Right renal pelvis (tissue), 4 donors: Measurements from ENCODE around the gene RADIL. TPM values are rescaled to one million over a fixed set of nuclear protein-coding genes. Genes with fewer than 3 reads are reported as not detected.

ENCODE experiments used
- DNase-seq, 4 donors: peaks; one replicate each; pipeline ENCODE4 v3.0.0-alpha.2; 2013; ENCODE audit warnings: low read depth in 4 of 4, low spot score in 3 of 4, missing footprints in 1 of 4
- polyA plus RNA-seq, 4 donors: library from polyadenylated mRNA; unstranded; fragments of 120-200 nt; gene quantifications; one replicate each; pipeline ENCODE4 v1.2.1, GENCODE V29; 2013; ENCODE audit not compliant: insufficient read length in 4 of 4

RADIL gene
- polyA plus RNA-seq, 4 donors = 1.3 to 2.9 (median 2.3) TPM

DNA sequence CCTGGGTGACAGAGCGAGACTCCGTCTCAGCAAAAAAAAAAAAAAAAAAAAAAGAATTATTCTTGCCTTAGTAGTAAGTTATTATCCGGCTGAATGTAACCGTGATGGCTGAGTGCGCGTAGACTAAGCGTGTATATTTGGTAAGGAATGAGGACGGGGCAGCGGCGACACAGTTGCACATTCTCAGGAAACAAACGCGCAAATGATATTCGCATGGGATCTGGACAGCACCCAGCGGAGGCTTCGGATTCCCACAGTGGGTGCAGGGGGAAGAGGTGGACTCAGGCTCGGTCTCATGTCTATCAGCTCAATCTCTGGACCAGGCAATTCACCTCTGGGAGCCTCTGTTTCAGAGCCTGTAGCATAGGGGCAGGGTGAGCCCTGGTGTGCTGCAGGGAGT is 50.8 kb downstream of the RADIL start:
- DNase-seq = no peak

DNA sequence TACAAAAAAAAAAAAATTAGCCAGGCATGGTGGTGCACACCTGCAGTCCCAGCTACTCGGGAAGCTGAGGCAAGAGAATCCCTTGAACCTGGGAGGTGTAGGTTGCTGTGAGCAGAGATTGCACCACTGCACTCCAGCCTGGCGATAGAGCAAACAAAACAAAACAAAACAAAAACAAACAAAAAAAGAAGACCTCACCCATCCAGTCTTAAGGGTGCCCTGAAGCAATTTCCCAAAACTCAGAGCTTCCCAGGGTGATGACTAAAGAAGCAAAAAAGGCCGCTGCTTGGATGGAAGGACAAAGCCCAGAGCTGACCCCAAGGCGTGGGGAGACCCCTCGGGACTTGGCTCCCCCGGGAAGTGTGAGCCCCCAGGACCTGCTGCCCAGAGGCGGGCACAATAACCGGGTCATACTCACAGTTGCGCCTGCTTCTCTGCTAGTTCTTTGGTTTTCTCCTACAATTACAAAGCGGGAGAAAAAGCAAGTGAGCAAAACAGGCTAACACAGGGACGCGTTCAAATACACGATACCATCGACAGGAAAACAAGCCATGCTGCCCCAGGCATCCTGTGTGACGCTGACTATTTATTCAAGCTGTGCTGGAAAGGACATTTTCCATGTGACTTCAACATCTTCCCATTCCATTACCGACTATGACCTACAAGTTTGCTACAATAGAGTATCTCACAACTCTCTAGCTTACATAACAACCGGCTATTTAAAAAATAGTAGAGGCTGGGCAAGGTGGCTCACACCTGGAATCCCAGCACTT is 51.6 kb downstream of the RADIL start:
- no peak for DNase-seq

DNA sequence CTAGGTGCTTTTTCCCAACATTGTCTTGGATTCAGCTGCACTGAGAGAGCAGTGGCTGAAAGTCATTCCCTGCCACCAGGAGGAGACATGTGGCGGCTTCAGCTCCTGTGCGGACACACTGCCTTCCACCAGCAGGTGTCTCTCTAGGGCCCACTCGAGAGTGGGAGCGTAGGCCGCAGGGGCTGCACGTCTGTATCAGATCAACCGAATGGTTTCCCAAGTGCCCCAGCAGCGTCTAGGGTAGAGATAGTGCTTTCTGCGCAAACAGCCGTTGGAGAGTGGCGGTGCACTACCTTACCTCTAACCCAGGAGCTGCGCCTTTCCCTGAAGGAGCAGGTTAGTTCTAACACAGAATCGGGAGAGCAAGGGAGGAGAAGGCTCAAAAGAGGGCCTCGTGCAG is 53.3 kb downstream of the RADIL start:
- peak in 2 of 4 donors; percentile 68 to 75 for DNase-seq

DNA sequence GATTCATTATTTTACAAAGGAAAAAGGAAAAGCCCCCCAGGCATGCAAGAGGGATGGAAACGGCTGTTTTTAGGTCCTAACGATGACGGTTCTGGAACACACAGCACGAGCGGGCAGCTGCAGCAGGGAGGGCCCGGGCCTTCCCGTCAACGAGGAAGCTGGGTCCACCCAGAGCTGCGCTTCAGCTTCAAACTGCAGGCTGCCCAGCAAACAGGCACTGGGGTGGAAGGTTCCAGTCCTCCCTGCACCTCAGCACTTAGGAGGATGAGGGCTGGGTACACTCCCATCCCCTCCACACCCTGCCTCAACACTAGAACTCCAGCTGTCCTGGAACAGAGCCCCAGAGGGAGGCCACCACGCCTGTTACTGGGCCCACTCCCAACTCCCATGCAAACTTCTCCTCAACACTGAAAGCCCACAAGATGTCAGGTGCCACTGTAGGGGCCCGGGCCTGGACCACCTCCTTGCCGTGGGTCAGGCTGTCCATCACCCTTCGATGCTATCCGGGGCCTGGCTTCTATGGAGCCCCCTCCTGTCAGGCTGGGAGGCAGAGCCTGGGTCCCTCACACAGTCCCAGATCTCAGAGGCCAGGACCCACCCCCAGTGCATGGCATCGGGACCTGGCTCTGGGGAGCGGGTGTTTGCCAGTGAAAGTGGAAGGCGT is 54.7 kb downstream of the RADIL start:
- no peak for DNase-seq

DNA sequence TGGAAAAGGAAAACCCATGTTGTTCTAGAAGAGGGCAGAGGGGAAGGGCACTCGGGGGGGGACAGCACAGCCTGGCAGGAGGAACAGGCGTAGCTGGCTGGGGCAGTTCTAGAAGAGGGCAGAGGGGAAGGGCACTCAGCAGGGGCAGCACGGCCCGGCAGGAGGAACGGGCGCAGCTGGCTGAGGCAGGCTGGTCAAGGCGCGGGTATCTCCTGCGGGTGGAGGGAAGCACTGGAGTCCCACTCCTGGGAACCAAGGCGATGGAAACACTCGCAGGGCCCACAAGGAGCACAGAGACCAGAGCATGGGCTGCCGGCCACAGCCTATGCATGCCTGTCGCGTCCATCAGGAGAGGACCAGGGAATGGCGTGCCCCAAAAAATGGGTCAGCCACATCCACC is 58.4 kb downstream of the RADIL start:
- no peak for DNase-seq

DNA sequence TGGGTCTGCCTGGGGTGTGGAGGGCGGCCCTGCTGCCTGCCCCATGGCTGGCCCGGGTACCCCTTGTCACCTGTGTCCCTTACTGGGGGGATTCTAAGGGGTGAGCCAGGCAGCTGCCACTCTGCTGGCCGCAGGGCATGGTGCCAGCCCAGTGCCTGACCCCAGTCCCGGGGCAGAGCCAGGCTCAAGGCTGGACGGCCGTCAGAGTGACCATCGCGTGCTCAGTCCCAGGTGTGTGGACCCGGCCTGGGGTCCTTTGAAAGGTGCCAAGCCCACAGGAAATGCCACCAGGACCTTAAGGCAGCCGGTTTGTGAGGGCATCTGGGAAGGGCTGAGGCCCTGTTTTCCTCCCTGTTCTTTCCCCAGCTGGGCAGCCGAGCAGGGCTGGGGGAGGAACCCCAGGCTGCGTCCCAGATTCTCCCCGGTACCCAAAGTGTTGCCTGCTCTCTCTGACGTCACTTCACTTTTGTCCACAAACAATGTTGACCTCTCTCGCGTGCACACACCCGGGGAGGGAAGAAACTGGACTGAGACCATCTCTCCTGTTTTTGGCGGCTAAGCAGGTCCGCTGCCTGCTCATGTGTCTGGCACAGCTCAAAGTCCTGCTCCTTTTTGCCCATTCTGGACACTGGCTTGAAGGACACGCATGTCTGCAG is 59.3 kb downstream of the RADIL start:
- DNase-seq = no peak

DNA sequence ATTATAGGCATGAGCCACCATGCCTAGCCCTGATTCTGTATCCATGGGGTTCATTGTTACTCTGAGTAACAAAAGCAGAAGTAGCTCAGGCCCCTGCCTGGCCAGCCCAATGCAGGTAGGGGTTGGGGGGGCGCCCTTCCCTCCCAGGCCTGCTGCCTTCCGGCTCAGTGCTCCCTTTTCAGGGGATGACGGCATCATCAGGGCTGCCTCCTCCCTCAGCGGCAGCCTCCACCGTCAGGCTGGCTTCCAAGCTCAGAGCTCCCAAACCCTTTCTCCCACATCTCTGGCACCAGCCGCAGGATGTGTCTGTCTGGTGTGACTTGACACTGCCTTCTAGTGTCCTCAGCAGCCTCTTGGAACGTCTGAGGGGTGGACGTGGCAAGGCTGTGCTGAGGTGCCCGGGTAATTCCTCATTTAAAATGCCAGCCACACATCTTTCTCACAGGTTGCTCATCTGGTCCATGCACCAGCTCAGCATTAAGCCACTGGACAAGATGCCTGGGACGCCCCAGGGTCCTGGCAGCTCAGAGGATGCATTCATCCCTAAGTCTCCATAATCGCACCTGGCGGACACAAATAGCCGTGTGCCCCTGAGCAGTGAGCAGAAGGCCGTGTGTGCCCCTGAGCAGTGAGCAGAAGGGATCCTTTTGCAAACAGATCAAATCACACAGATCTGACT is 59.9 kb downstream of the RADIL start:
- no peak for DNase-seq

DNA sequence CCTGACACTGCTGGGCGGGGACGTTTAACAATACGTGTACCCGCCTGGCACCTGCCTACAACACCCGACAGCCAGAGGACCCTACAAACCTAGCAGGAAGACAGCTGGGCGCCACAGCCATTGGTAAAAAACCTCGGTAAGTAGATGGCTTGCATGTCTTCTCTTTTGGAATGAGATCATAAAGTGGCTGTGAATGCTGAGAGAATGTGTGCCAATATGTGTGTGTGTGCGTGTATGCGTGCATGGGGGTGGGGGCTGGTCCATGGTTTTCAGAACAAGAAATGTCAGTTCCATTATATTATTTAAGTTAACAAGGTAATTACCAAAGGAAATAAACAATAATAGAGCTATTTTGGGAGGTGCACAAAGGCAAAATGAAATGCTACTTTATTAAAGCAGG is 60.8 kb downstream of the RADIL start:
- no peak for DNase-seq

DNA sequence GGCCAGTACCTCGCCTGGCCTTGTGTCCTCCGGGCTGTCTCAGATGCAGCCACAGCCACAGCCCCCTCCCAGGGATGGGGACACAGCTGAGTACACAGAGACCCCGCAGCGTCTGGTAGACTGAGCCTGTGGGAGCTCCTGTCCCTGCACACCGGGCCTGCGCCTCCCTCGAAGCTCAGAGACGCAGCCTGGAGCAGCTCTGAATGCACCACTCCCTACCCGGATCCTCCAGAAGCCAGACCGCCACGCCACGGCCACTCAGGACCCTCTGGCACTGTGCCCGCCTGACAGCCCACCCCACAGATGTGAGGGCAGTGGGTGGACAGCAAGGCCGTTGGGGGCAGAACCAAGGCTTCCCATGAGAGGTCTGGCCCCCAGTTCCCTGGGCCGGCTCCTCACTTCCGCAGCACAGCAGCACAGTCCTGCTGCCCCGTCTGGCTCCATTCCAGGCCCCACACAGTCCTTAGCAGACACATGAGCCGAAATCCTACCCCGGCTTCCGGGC is 62.5 kb downstream of the RADIL start:
- DNase-seq = no peak

DNA sequence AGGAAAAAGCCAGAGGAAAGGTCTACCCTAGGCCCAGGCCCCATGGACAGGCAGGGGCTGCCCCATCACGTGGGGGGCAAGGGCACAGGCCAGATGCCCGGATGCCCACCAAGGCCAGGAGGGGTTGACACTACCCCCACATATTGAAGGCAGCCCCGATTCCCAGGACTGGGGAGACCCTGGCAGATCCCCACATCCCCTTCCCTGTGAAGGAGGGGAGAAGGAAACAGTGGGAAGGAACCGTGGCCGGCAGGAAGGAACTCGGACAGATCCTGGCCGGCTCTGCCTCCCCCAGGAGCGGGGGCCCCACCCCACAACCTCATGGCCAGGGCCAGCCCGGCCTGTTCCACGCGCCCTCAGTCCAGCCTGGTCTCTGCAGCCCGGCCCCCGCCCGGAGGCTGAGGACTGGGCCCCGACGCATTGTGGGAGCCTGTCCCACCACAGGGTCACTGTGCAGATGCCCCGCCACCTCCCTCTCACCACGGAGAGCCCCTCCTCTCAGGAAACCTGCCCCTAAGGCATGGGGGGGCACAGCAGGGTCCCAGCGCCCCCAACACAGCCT is 63.0 kb downstream of the RADIL start:
- DNase-seq = no peak

DNA sequence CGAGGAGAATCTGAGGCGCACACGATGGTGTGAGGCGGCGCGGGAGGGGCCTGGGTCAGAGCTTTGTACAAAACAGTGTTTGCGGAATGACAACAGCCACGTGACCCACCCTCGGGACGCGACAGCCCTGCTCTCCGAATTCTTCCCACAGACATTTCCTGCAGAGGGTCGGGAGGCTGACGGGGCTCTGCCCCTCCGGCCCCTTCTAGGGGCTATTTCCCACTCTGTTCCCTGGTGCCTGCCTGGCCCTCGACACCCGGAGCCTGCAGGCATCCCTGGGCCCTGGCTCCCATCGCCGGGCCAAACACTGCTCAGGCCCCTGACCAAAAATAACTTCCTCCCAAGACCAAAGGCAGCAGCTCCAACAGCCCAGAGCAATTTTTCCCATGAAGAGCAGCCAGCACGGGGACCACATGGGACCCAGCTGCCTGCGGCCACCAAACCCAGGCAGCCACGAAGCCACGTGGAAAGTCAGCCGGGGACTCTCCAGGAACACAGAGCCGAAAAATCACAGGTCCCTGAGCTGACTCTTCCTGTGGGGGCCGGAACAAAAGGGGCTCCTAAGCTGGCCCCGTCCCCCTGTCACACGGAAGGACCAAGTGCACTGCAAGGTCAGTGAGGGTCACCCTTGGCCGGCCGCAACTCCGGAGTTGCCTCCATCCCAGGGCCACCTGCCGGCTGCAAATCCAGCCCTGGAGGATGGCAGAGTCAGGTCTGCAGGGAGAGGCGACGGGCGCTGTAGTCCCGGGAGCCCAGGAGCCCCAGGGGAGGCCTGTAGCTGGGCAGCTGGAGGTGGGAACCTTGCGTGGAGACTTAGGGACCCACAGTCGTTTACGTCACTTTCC is 63.7 kb downstream of the RADIL start:
- DNase-seq = no peak

DNA sequence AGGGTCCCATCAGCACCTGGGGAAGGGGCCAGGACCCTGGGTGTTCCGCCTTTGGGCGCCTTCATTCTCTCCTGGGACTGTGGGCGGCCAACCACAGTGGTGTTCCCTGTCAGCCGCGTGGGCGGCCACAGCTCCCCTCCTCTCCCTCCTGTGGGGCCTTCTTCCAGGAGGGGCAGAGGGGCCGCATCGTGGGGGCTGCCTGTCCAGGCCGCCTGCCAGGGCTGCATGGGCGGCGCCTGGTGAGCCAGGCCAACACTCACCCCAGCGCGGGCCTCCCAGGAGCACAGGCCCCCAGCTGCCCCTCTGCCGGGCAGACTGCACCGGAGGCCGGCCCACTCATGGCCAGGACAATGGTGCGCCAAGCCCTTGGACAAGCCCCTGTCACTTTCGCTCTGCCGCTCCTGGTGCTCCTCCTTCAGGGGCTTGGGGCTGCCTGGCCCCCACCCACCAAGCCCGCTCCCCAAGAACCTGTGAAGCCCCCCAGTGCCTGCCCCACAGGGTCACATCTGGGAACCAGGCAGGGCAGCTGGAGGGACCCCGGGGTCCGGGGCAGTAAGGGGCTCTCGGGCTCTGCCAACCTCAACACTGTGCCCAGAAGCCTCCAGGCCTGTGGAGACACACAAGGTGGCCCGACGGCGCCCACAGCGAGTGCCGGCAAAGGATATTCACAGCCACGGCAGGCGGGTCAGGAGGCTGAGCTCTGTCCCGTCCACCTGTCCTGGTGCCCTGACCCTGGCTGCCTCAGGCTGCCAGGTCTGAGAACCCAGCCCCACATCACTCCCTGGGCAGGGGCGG is 65.3 kb downstream of the RADIL start:
- DNase-seq = no peak

DNA sequence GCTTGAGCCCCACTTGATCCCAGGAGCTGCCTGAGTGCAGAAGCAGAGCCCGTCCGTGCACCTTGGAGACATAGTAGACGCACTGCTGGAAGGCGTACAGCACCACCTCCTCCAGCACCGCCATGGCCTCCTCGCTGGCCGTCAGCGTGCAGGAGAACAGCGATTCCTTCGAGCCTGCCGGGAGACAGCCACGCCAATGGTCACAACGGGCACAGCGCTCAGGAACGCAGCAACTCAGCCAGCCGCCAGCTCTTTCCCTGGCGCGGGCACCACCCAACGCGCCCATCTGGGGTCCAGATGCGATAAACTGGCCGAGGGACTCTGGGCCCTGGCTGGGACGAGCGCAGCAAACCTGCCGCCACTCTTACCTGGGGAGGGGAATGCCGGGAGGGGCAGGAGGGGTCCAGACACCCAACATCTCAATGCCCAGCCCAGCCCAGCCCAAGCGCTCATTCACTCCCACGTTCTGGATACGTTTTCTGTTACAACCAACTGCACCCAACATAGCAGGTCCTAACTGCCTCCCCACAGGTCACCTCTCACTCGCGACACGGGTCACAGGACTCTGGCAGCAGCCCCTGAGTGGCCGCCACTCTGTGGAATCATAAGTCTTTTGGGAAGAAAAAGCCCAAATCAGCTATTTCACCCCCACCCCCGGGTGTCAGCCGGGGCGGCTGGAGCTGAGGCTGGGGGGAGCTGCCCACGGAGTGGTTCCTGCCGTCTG is 66.2 kb downstream of the RADIL start:
- DNase-seq = no peak

DNA sequence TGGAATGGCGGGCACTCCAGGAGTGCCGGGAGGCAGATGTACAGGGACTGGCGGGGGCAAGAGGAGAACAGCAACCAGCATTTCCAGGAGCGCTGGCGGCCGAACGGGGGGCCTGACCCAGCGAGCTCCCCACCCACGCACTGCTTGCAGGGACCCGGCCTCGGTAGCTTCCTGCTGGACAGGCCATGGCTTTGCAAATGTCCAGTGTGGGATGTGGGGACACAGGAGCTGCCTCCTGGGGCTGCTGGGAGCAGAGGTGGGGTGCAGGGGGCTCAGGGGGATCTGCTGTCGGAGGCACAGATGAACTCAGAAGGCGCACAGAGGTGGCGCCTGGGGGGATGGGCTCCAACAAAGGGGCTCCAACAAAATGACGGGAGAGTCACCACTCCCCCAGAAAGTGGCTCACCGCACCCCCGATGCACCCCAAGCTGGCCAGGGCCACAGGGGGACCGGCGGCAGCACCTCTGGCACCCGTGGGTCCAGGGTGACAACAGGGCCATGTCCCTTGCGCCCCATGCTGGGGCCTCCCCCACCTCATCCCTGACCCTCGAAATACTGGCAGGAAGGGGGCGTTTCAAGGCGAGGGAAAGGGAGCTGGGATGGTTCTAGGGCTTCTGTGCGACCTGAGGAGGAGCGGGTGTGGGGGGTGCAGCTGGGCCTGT is 67.0 kb downstream of the RADIL start:
- DNase-seq = no peak

DNA sequence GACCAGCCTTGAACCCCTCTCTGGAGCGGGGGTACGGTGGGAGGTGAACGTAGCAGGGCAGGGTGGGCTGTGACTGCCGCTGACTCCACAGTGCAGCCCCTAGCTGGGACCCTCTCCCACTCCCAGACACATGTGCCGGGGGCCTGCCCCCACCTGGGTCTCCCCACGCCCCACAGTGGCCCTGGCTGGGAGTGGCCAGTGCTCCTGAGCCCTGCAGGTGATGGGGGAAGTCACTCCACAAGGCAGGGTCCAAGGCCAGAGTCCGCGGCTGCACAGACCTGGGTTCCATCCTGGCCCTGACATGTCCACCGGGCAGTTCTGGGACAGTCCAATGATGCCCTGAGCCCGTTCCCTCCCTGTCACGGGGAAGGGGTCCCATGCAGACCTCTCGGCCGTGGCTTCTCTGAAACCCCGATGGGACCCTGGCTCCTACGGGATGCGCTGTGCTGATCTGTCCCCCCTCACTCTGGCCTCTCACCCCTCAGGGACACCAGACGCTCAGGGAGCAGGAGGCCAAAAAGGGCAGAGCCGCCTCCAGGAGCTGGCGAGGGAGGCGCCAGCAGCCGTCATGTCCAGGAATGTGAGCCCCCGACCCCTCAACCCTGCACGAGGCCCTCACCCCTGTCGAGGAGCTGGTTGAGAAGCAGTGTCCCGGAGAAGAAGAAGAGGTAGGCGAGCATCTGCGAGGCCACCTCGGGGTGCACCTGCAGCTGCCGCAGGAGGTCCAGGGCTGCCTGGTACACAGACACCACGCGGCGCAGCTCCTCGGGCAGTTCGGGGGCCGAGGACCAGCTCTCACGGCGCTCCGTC is 67.7 kb downstream of the RADIL start:
- no peak for DNase-seq

DNA sequence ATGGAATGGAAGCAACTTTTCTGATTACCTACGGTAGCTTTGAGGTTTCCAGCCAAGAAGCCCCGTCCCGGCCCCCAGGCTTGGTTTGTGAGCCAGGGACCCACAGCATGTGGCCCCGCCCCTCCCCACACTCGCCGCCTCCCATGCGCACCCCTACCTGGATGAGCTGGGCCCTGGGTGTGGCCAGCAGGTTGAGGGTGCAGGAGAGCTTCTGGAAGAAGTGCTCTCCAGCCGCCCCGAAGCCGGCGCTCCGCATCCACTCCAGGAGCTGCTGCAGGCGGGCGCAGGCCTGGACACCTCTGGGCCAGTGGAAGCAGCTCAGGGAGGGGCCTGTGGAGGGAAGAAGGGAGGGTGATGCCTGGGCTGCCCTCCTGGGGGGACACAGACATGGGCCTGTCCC is 68.4 kb downstream of the RADIL start:
- DNase-seq = no peak

DNA sequence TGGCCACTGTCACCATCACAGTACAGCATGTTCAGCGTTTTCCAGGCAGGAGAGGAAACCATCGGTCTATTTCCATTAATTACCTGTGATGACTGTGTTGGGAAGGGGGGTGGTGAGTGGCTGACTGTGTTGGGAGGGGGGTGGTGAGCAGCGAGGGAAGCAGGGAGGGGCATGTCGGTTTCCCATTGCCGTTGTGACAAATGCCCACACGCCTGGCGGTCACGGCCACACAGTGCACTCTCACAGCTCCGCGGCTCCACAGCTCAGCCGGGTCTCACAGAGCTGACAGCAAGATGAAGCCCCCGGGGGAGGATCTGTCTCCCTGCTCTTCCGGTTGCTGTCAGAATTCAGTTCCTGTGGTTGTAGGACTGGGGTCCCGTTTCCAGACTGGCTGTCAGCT is 69.1 kb downstream of the RADIL start:
- DNase-seq = no peak
